Keratinocyte (primary cell): Measurements from ENCODE around the gene ELOA.

Experiments
- EZH2 ChIP-seq: IDR thresholded peaks from one replicate; pipeline ENCODE4 v1.6.1; 2012; ENCODE audit warnings: inconsistent platforms, mild to moderate bottlenecking, low read length, moderate library complexity
- TF ChIP-seq, protein P1 (sequence below), 3 experiments: IDR thresholded peaks in 1 of 3; conservative IDR thresholded peaks in 1 of 3; optimal IDR thresholded peaks in 1 of 3; 2 replicates in 2 of 3; 3 replicates in 1 of 3; pipeline versions ENCODE3 to v1.5.1; 2011; ENCODE audit warnings: low read length in 3 of 3, mild to moderate bottlenecking in 3 of 3, moderate library complexity in 2 of 3, control low read depth in 1 of 3, inconsistent platforms in 1 of 3; ENCODE audit not compliant: insufficient read depth in 2 of 3; ENCODE audit errors: extremely low read depth in 1 of 3

DNA sequence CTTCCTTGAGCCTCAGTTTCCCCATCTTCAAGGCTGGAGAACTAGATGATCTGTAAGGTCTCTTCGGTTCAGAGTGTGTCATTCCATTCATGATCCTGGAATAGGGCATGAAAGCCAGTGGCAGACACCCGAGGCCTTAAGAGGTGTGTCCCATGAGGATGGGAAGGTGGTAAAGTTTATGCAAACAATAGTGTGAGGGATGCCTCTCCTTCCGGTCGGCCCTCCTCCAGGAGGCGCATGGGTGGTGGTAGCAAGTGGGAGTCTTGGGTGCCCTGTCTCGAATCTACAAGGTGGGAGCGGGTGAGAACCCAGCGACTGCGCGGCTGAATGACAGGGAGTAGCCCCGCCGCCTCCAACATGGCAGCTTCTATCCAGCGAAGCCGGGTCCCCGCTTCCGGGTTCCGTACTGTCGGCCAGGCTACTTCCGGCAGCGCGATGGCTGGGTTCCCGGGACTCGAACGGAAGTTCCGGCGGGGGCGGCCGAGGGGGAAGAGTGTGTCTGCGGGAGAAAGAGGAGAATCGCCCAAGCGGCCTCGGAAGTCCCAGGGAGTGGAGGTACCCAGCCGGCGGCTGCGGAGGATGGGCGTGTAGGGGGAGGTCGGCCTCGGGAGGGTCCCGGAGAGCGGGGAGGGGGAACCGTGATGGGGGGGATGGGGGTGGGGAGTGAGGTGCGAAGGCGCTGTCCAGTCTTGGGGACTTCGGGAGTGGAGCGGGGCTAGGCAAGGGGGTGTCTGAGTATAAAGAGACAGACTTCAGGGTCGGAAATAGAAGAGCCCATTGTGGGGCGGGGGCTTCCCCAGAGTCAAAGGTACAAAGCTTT lies 47.6 kb downstream of the ELOA start, which contains the start of gene LYPLA2:
- TF ChIP-seq, protein P1, sequence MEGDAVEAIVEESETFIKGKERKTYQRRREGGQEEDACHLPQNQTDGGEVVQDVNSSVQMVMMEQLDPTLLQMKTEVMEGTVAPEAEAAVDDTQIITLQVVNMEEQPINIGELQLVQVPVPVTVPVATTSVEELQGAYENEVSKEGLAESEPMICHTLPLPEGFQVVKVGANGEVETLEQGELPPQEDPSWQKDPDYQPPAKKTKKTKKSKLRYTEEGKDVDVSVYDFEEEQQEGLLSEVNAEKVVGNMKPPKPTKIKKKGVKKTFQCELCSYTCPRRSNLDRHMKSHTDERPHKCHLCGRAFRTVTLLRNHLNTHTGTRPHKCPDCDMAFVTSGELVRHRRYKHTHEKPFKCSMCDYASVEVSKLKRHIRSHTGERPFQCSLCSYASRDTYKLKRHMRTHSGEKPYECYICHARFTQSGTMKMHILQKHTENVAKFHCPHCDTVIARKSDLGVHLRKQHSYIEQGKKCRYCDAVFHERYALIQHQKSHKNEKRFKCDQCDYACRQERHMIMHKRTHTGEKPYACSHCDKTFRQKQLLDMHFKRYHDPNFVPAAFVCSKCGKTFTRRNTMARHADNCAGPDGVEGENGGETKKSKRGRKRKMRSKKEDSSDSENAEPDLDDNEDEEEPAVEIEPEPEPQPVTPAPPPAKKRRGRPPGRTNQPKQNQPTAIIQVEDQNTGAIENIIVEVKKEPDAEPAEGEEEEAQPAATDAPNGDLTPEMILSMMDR (optimal IDR thresholded peaks at IDR 0.05 in 1 of 3, IDR thresholded peaks at IDR 0.05 in 1 of 3, conservative IDR thresholded peaks at IDR 0.05 in 1 of 3; ENCODE audit: extremely low read depth in 1 of 3, insufficient read depth in 2 of 3, low read length in 3 of 3) = peak in 1 of 3 experiments; percentile 6
- TF ChIP-seq EZH2 = no peak
